HCT116 (cell line): ENCODE results near the gene SDC3. TPM values are rescaled to one million over a fixed set of nuclear protein-coding genes. Genes with fewer than 3 reads are reported as not detected.

Experiments
- ATAC-seq: fragments of 200-7000 bp; cut with Tn5 transposase; 2 replicates; pipeline ENCODE4 v1.9.1; 2020; ENCODE audit warnings: mild to moderate bottlenecking, moderate library complexity
- BruUV-seq: library from RNA; stranded (reverse); fragments of 400-500 nt; replicated peaks from 2 replicates; lab custom pipeline; 2021; lab: Mats Ljungman, UMichigan
- CTCF ChIA-PET: fragments of 300-600 bp; sonication (Branson Sonifier 250); formaldehyde crosslinking; loops from one replicate; lab custom pipeline; 2021; ENCODE audit warnings: antibody characterized with exemption; lab: Charles Lee
- POLR2A ChIA-PET: fragments of 300-600, 350-600 bp; sonication (Branson Sonifier 250); formaldehyde crosslinking; loops from one replicate; lab custom pipeline; 2021; ENCODE audit warnings: antibody characterized with exemption; lab: Charles Lee
- RAD21 ChIA-PET, 2 experiments: fragments of 300-600 bp; sonication (Branson Sonifier 250); formaldehyde crosslinking; loops; one replicate each; lab custom pipeline; 2023; ENCODE audit warnings: low total read pairs in 2 of 2; ENCODE audit not compliant: uncharacterized antibody in 2 of 2, unreplicated experiment in 2 of 2, low non-redundant PET in 1 of 2; lab: Charles Lee
- DNase-seq: peaks from one replicate; pipeline ENCODE4 v3.0.0-alpha.2; 2010; ENCODE audit warnings: low read depth, low spot score
- H2AFZ ChIP-seq: fragments of 200-600 bp; shearing (Covaris generic), sonication (generic); 2 replicates; pipeline ENCODE4 v1.6.1; 2017; ENCODE audit warnings: low read depth, mixed run types, mixed read lengths, antibody characterized with exemption, low read length; ENCODE audit not compliant: poor library complexity, severe bottlenecking
- H3K27ac ChIP-seq: 2 replicates; pipeline ENCODE4 v1.5.1; 2012; ENCODE audit warnings: low read depth, low read length
- H3K27me3 ChIP-seq: fragments of 200-600 bp; sonication (generic); 2 replicates; pipeline ENCODE4 v1.6.1; 2016; ENCODE audit warnings: mixed run types, low read length, mixed read lengths; ENCODE audit not compliant: insufficient read depth
- H3K36me3 ChIP-seq, 2 experiments: fragments of 200-500 bp in 1 of 2; fragments of 200-600 bp in 1 of 2; sonication (Bioruptor generic) in 1 of 2; sonication (generic) in 1 of 2; 2 replicates each; pipeline versions ENCODE4 v1.5.1 to v1.6.1; 2014 to 2016; ENCODE audit warnings: low read length in 2 of 2, inconsistent platforms in 1 of 2, mixed read lengths in 1 of 2, mixed run types in 1 of 2; ENCODE audit not compliant: insufficient read depth in 2 of 2, control insufficient read depth in 1 of 2
- H3K4me1 ChIP-seq, 2 experiments: fragments of 200-600 bp in 1 of 2; sonication (generic) in 1 of 2; 2 replicates each; pipeline versions ENCODE4 v1.5.1 to v1.6.1; 2012 to 2017; ENCODE audit warnings: low read length in 2 of 2, inconsistent platforms in 1 of 2, mild to moderate bottlenecking in 1 of 2, mixed read lengths in 1 of 2, mixed run types in 1 of 2, moderate library complexity in 1 of 2; ENCODE audit not compliant: insufficient read depth in 2 of 2, control insufficient read depth in 1 of 2
- H3K4me2 ChIP-seq: fragments of 200-600 bp; sonication (generic); 2 replicates; pipeline ENCODE4 v1.6.1; 2017; ENCODE audit warnings: mixed run types, low read length, mixed read lengths
- H3K4me3 ChIP-seq, 2 experiments: fragments of 200-600 bp in 1 of 2; sonication (generic) in 1 of 2; replicated peaks in 1 of 2; 2 replicates each; pipeline ENCODE4 v1.5.1; 2011 to 2016; ENCODE audit warnings: low read length in 2 of 2, control low read depth in 1 of 2, low read depth in 1 of 2, mild to moderate bottlenecking in 1 of 2, mixed read lengths in 1 of 2, mixed run types in 1 of 2
- H3K79me2 ChIP-seq: fragments of 200-600 bp; sonication (generic); 2 replicates; pipeline ENCODE4 v1.6.1; 2017; ENCODE audit warnings: mild to moderate bottlenecking, mixed run types, low read length, moderate library complexity, mixed read lengths; ENCODE audit not compliant: insufficient read depth
- H3K9ac ChIP-seq: fragments of 200-600 bp; sonication (generic); 2 replicates; pipeline ENCODE4 v1.6.1; 2016; ENCODE audit warnings: low read length, mixed read lengths
- H3K9me2 ChIP-seq: fragments of 200-600 bp; sonication (generic), shearing (Covaris generic); 2 replicates; pipeline ENCODE4 v1.6.1; 2017; ENCODE audit warnings: mixed run types, mild to moderate bottlenecking, moderate library complexity; ENCODE audit not compliant: insufficient read depth
- H3K9me3 ChIP-seq, 2 experiments: fragments of 200-500 bp in 1 of 2; fragments of 200-600 bp in 1 of 2; sonication (Bioruptor generic) in 1 of 2; sonication (generic) in 1 of 2; 2 replicates each; pipeline ENCODE4 v1.6.1; 2014 to 2017; ENCODE audit warnings: low read length in 2 of 2, mixed read lengths in 2 of 2, inconsistent platforms in 1 of 2, low read depth in 1 of 2, mild to moderate bottlenecking in 1 of 2, mixed run types in 1 of 2, moderate library complexity in 1 of 2; ENCODE audit not compliant: control insufficient read depth in 1 of 2, insufficient read depth in 1 of 2
- H4K20me1 ChIP-seq: fragments of 200-600 bp; sonication (generic), shearing (Covaris generic); 2 replicates; pipeline ENCODE4 v1.6.1; 2017; ENCODE audit warnings: mixed run types, mild to moderate bottlenecking, moderate library complexity; ENCODE audit not compliant: insufficient read depth
- ELF1 ChIP-seq: IDR thresholded peaks from 2 replicates; pipeline ENCODE4 v1.6.1; 2012; ENCODE audit warnings: low read depth, borderline replicate concordance
- FOSL1 ChIP-seq: IDR thresholded peaks from 2 replicates; pipeline ENCODE4 v1.6.1; 2012; ENCODE audit warnings: low read depth
- POLR2A ChIP-seq: IDR thresholded peaks from 2 replicates; pipeline ENCODE4 v1.7.0; 2011; ENCODE audit warnings: borderline replicate concordance; ENCODE audit not compliant: insufficient read depth, insufficient read length; ENCODE audit errors: extremely low read depth
- POLR2AphosphoS5 ChIP-seq: IDR thresholded peaks from 2 replicates; pipeline ENCODE4 v1.6.1; 2011; ENCODE audit warnings: mild to moderate bottlenecking, low read depth, low read length, moderate library complexity
- REST ChIP-seq: IDR thresholded peaks from 2 replicates; pipeline ENCODE4 v1.6.1; 2012; ENCODE audit warnings: low read depth
- TCF7L2 ChIP-seq: IDR thresholded peaks from 2 replicates; pipeline ENCODE4 v1.7.0; 2011; ENCODE audit warnings: borderline replicate concordance, inconsistent platforms; ENCODE audit not compliant: insufficient read depth, insufficient read length; ENCODE audit errors: extremely low read depth
- intact Hi-C: fragments of 100-400 bp; cut with micrococcal nuclease; formaldehyde crosslinking; loops from 2 replicates; pipeline ENCODE4 v1.10.0; 2022
- total RNA-seq: library from RNA; stranded (reverse); gene quantifications from one replicate; pipeline ENCODE4 v1.2.1, GENCODE V29; 2021; ENCODE audit not compliant: unreplicated experiment

Gene SDC3
- total RNA-seq, 1 experiment from 2014 or later, result 40.1 TPM

GRCh38 chr1:30829889-30830288, 78.7 kb downstream of the SDC3 start:
- ChIA-PET CTCF (no interaction called here), POLR2A (no interaction called here), RAD21 (no interaction called here)
- TF ChIP-seq REST (no peak), TCF7L2 (no peak), POLR2A (no peak), POLR2AphosphoS5 (no peak), FOSL1 (no peak), ELF1 (no peak)
- Histone ChIP-seq H3K27ac (no peak overlapping the region), H2AFZ (no peak overlapping the region), H3K36me3 (no peaks in the 10 kb centered on the region), H3K9me3 (no peaks in the 10 kb centered on the region; a peak in 1 of 4 replicates), H3K9me2 (no peaks in the 10 kb centered on the region), H3K4me1 (peaks cover 0 to 3% of the 10 kb centered on the region in 2 experiments; a peak in 1 of 4 replicates), H3K27me3 (peaks cover 9% of the 10 kb centered on the region; the same call in 1 of the 2 replicates), H3K9ac (no peak overlapping the region), H4K20me1 (no peaks in the 10 kb centered on the region), H3K4me2 (no peak overlapping the region), H3K4me3 (no peak overlapping the region), H3K79me2 (no peaks in the 10 kb centered on the region)
- ATAC-seq (no peak), DNase-seq (no peak)
- BruUV-seq, result no TSS peak
- intact Hi-C loops, result no loop called here
